HepG2 (cell line): ENCODE data around the gene C13orf42. TPM values are rescaled to one million over a fixed set of nuclear protein-coding genes. Genes with fewer than 3 reads are reported as not detected.
A peak's percentile ranks its signal among the peaks of the same experiment; 100 is the strongest.

Source experiments
- HCFC1 ChIP-seq: fragments of 150-350 bp; IDR thresholded peaks from 2 replicates; pipeline ENCODE4 v1.6.1; 2014; ENCODE audit warnings: low read depth, low read length
- KLF9 ChIP-seq: IDR thresholded peaks from 2 replicates; pipeline ENCODE4 v1.6.1; 2016; ENCODE audit warnings: low read depth
- NKX3-1 ChIP-seq: sonication (generic); formaldehyde crosslinking; IDR thresholded peaks from 2 replicates; pipeline ENCODE4 v1.5.0; 2020; ENCODE audit warnings: missing genetic modification reagents
- REPIN1 ChIP-seq: sonication (generic); formaldehyde crosslinking; IDR thresholded peaks from 2 replicates; pipeline ENCODE4 v1.8.0; 2022; ENCODE audit warnings: missing genetic modification reagents, low read depth, mild to moderate bottlenecking, borderline replicate concordance
- XRCC5 ChIP-seq: fragments of 200-400 bp; formaldehyde crosslinking; optimal IDR thresholded peaks from 2 replicates; pipeline ENCODE3; 2017; ENCODE audit warnings: mild to moderate bottlenecking, low read length
- ZNF772 ChIP-seq: sonication (generic); formaldehyde crosslinking; IDR thresholded peaks from 2 replicates; pipeline ENCODE4 v1.5.0; 2020; ENCODE audit warnings: mild to moderate bottlenecking, missing genetic modification reagents
- polyA plus RNA-seq, 8 experiments: library from polyadenylated mRNA; depleted of rRNA in 3 of 8; stranded (reverse) in 7 of 8; unstranded in 1 of 8; fragments of >200 nt; fragmentation: Illumina TruSeq in 4 of 8; extraction: Trizol in 4 of 8; gene quantifications; 2 replicates each; pipeline versions ENCODE4 v1.2.1 to v1.2.3, GENCODE V29; 2011 to 2016; ENCODE audit warnings: low read depth in 4 of 8, missing spikeins in 1 of 8, mixed read lengths in 1 of 8; ENCODE audit not compliant: insufficient read depth in 1 of 8
- total RNA-seq, 5 experiments: library from RNA; depleted of rRNA; stranded (reverse); fragments of >200 nt; fragmentation: Illumina TruSeq; extraction: Trizol; gene quantifications; 2 replicates each; pipeline ENCODE4 v1.2.3, GENCODE V29; 2016; ENCODE audit warnings: low read depth in 1 of 5
- TF ChIP-seq, protein P1 (sequence below): sonication (generic); formaldehyde crosslinking; IDR thresholded peaks from 2 replicates; pipeline ENCODE4 v1.4.0; 2020; ENCODE audit warnings: missing genetic modification reagents
- TF ChIP-seq, protein P2 (sequence below): IDR thresholded peaks from 2 replicates; pipeline ENCODE4 v1.6.1; 2016; ENCODE audit warnings: control low read depth
- TF ChIP-seq, protein P3 (sequence below): sonication (generic); formaldehyde crosslinking; IDR thresholded peaks from 2 replicates; pipeline ENCODE4 v1.4.0; 2020; ENCODE audit warnings: missing genetic modification reagents

C13orf42 gene
- total and polyA plus RNA-seq, 2 of the 13 experiments (the other 11 are each of a cell fraction or from before 2014, with no cell fraction given): not detected

DNA sequence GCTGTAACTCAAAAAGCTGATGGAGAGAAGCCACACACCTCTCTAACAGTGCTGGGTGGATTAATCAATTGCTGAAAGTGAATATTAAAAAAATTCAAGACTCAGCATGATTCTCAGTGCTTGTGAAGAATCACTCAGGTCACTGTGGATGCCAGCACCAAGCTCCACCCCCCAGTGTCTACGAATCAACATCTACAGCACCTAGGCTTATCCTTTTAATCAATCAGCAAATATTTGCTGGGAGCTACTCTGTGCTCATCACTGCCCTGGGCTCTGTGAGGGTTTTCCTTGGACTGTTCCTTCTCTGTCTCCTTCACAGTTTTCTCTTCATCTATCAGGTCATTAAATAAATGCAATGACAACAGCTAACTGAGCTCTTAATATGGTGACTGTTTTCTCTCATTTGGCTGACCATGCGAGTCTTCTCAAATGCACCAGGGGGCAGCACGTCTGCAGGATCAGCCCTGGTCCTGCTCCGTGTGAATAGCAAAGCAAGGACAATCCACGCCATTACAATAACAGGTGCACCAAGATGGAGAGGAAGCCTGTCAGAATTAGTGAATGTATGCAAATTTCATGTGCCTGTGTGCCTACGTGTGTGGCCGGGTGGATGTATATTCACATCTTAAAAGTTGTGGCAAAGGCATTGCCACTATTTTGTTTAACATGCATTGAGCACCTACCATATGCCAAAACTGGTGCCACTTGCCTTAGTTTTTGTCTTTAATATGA is 14.6 kb upstream of the C13orf42 start (continued):
- TF ChIP-seq, protein P1, sequence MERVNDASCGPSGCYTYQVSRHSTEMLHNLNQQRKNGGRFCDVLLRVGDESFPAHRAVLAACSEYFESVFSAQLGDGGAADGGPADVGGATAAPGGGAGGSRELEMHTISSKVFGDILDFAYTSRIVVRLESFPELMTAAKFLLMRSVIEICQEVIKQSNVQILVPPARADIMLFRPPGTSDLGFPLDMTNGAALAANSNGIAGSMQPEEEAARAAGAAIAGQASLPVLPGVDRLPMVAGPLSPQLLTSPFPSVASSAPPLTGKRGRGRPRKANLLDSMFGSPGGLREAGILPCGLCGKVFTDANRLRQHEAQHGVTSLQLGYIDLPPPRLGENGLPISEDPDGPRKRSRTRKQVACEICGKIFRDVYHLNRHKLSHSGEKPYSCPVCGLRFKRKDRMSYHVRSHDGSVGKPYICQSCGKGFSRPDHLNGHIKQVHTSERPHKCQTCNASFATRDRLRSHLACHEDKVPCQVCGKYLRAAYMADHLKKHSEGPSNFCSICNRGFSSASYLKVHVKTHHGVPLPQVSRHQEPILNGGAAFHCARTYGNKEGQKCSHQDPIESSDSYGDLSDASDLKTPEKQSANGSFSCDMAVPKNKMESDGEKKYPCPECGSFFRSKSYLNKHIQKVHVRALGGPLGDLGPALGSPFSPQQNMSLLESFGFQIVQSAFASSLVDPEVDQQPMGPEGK (CRISPR knock-in tag): no peak
- no peak for TF ChIP-seq HCFC1
- TF ChIP-seq, protein P2, sequence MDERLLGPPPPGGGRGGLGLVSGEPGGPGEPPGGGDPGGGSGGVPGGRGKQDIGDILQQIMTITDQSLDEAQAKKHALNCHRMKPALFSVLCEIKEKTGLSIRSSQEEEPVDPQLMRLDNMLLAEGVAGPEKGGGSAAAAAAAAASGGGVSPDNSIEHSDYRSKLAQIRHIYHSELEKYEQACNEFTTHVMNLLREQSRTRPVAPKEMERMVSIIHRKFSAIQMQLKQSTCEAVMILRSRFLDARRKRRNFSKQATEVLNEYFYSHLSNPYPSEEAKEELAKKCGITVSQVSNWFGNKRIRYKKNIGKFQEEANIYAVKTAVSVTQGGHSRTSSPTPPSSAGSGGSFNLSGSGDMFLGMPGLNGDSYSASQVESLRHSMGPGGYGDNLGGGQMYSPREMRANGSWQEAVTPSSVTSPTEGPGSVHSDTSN (CRISPR knock-in tag): no peak
- TF ChIP-seq NKX3-1 (CRISPR knock-in tag): no peak
- TF ChIP-seq, protein P3, sequence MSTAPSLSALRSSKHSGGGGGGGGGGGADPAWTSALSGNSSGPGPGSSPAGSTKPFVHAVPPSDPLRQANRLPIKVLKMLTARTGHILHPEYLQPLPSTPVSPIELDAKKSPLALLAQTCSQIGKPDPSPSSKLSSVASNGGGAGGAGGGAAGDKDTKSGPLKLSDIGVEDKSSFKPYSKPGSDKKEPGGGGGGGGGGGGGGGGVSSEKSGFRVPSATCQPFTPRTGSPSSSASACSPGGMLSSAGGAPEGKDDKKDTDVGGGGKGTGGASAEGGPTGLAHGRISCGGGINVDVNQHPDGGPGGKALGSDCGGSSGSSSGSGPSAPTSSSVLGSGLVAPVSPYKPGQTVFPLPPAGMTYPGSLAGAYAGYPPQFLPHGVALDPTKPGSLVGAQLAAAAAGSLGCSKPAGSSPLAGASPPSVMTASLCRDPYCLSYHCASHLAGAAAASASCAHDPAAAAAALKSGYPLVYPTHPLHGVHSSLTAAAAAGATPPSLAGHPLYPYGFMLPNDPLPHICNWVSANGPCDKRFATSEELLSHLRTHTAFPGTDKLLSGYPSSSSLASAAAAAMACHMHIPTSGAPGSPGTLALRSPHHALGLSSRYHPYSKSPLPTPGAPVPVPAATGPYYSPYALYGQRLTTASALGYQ: no peak
- TF ChIP-seq XRCC5: peak; percentile 66
- TF ChIP-seq REPIN1: no peak
- TF ChIP-seq ZNF772: no peak
- TF ChIP-seq KLF9: no peak
- TF ChIP-seq, all 625 proteins: peak for 6
